ENCODE measurements around the gene SMARCD3. TPM values are rescaled to one million over a fixed set of nuclear protein-coding genes. Genes with fewer than 3 reads are reported as not detected.

SMARCD3 gene
- total RNA-seq, 1 donor from 2014 or later: 105 TPM

DNA sequence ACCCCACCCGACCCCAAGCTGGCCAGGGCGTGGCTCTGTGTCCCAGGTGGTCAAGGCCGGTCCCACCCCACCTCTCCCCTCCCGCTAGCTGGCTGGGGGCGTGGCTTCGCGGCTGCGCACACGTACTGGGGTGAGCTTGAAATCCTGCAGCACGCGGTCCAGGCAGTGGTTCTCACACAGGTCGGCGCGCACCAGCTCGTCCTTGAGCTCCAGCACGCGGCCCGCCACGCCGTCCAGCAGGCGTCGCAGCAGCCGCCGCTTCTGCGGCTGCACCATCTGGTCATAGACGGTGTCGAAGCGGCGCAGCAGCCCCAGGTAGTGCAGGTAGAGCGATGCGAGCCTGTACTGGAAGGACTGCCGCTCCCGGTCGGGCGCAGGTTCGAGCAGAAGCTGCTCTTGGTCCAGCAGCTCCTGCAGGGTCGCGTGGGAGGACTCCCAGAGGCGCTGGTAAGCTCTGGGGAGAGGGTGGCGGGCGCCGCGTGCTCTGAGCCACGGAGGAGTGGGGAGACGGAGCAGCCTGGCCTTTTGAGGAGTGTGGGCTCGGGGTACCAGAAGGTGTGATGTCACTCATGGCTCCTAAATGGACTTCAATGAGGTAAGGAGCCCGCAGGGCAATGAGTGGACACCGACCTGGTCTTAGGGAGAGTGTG is 44.0 kb downstream of the SMARCD3 start:
- H3K36me3 ChIP-seq: no peaks in the 10 kb centered on the region
- H3K4me3 ChIP-seq: no peak overlapping the region
- intact Hi-C loops (cut with DNase I): no loop called here
- H3K27ac ChIP-seq: no peak overlapping the region
- no peaks in the 10 kb centered on the region for H3K9me3 ChIP-seq
- no peaks in the 10 kb centered on the region for H3K4me1 ChIP-seq
- no peaks in the 10 kb centered on the region for H3K27me3 ChIP-seq
- TF ChIP-seq, protein P1, sequence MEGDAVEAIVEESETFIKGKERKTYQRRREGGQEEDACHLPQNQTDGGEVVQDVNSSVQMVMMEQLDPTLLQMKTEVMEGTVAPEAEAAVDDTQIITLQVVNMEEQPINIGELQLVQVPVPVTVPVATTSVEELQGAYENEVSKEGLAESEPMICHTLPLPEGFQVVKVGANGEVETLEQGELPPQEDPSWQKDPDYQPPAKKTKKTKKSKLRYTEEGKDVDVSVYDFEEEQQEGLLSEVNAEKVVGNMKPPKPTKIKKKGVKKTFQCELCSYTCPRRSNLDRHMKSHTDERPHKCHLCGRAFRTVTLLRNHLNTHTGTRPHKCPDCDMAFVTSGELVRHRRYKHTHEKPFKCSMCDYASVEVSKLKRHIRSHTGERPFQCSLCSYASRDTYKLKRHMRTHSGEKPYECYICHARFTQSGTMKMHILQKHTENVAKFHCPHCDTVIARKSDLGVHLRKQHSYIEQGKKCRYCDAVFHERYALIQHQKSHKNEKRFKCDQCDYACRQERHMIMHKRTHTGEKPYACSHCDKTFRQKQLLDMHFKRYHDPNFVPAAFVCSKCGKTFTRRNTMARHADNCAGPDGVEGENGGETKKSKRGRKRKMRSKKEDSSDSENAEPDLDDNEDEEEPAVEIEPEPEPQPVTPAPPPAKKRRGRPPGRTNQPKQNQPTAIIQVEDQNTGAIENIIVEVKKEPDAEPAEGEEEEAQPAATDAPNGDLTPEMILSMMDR (IDR thresholded peaks at IDR 0.05): no peak
- DNase-seq (ENCODE audit: low spot score in 2 of 2): no peak

DNA sequence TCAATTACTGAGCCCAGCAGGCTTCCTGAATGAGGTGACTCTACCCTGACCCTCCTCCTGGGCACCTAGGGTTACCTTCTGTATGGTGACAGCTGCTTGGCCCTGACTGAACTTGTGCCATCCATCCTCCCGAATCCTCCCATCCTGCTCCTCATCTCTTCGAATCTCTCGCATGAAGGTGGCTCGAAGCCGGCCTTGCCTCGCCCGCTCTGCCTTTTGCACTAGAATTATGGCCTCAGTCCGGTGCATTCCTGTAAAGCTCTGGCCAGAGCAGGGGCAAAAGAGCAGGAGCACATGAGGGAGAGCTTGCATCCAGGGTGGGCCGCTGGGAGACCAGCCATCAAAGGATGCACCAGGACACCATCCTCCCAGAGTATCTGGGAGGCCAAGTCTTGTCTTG is 45.7 kb downstream of the SMARCD3 start:
- Histone ChIP-seq H3K27me3 (no peaks in the 10 kb centered on the region), H3K36me3 (no peaks in the 10 kb centered on the region), H3K9me3 (no peaks in the 10 kb centered on the region), H3K4me3 (no peak overlapping the region), H3K27ac (no peak overlapping the region), H3K4me1 (no peaks in the 10 kb centered on the region)
- DNase-seq (ENCODE audit: low spot score in 2 of 2): no peak
- TF ChIP-seq, protein P1 (IDR thresholded peaks at IDR 0.05): no peak
- intact Hi-C loops (cut with DNase I): no loop called here

DNA sequence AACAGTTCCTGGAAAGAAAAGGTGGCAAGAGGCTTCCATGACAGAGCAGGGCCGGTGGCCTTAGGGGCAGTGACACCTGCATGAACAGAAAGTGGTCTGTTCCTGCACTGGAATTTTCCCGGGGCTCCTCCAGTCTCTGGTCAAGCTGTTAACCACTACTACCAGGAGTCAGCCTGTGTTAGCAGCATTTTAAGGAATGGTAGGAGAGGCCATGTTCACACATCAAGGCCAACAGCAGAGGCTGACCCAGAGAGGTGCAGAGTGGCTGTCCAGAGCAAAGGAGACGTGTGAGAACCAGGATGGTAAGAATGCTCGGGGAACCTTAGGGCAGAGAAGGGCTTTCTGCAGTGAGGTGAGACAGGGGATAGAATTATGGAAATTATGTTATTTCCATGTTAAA is 46.7 kb downstream of the SMARCD3 start:
- H3K4me1 ChIP-seq: no peaks in the 10 kb centered on the region
- DNase-seq (ENCODE audit: low spot score in 2 of 2): no peak
- H3K9me3 ChIP-seq: no peaks in the 10 kb centered on the region
- H3K4me3 ChIP-seq: no peak overlapping the region
- no peaks in the 10 kb centered on the region for H3K27me3 ChIP-seq
- TF ChIP-seq, protein P1 (IDR thresholded peaks at IDR 0.05): no peak
- intact Hi-C loops (cut with DNase I): no loop called here
- H3K27ac ChIP-seq: no peak overlapping the region
- H3K36me3 ChIP-seq: no peaks in the 10 kb centered on the region

- no peaks in the 10 kb centered on the region for H3K9me3 ChIP-seq
- TF ChIP-seq, protein P1 (IDR thresholded peaks at IDR 0.05): no peak
- no peaks in the 10 kb centered on the region for H3K27me3 ChIP-seq
- H3K4me3 ChIP-seq: no peak overlapping the region
- H3K36me3 ChIP-seq: no peaks in the 10 kb centered on the region
- no peak overlapping the region for H3K27ac ChIP-seq
- no peaks in the 10 kb centered on the region for H3K4me1 ChIP-seq
- DNase-seq (ENCODE audit: low spot score in 2 of 2): no peak
- intact Hi-C loops (cut with DNase I): no loop called here
Observed at GRCh38 chr7:151201344-151201743, 47.1 kb downstream of the SMARCD3 start.

GRCh38 chr7:151198945-151199848 is 49.3 kb downstream of the SMARCD3 start:
- TF ChIP-seq, protein P1 (IDR thresholded peaks at IDR 0.05): no peak
- no peaks in the 10 kb centered on the region for H3K9me3 ChIP-seq
- intact Hi-C loops (cut with DNase I): no loop called here
- H3K4me1 ChIP-seq: no peaks in the 10 kb centered on the region
- no peak overlapping the region for H3K27ac ChIP-seq
- no peak for DNase-seq (ENCODE audit: low spot score in 2 of 2)
- H3K36me3 ChIP-seq: no peaks in the 10 kb centered on the region
- no peaks in the 10 kb centered on the region for H3K27me3 ChIP-seq
- H3K4me3 ChIP-seq: no peak overlapping the region

Measured in ascending aorta (tissue), 2 donors.